ENCODE results near the gene MFSD1. TPM values are rescaled to one million over a fixed set of nuclear protein-coding genes. Genes with fewer than 3 reads are reported as not detected.

Gene MFSD1
- total and polyA plus RNA-seq, 2 donors (not counting 1 experiment from before 2014, with no cell fraction given): 16.4 to 31.8 TPM

DNA sequence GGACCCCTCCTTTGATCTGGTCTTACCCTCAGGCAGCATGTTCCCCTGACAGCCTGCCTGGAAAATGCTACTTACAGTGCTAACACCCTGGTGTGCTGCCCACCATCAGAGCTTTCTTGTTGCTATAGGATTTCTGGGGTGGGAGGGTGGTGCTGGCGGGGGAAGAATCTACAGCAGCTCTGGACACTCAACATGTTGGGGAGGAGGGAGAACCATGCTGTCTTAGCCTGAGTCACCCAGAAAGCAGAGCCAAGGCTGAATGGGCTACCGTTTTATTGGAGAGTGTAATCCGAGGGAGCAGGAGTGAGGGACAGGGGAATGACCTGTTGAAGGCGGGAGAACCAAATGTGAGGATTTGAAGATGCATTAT is 45.6 kb downstream of the MFSD1 start:
- no peak overlapping the region for H3K4me2 ChIP-seq (replicated peaks; ENCODE audit: low read depth, low read length, poor library complexity, severe bottlenecking)
- 94% methylated on average over 4 of the region's 4 CpGs for WGBS (ENCODE audit: insufficient coverage)
- TF ChIP-seq EZH2 (IDR thresholded peaks at IDR 0.05; ENCODE audit: borderline replicate concordance, insufficient read depth, low read depth, low read length, poor library complexity, severe bottlenecking): no peak
- TF ChIP-seq, protein P1, sequence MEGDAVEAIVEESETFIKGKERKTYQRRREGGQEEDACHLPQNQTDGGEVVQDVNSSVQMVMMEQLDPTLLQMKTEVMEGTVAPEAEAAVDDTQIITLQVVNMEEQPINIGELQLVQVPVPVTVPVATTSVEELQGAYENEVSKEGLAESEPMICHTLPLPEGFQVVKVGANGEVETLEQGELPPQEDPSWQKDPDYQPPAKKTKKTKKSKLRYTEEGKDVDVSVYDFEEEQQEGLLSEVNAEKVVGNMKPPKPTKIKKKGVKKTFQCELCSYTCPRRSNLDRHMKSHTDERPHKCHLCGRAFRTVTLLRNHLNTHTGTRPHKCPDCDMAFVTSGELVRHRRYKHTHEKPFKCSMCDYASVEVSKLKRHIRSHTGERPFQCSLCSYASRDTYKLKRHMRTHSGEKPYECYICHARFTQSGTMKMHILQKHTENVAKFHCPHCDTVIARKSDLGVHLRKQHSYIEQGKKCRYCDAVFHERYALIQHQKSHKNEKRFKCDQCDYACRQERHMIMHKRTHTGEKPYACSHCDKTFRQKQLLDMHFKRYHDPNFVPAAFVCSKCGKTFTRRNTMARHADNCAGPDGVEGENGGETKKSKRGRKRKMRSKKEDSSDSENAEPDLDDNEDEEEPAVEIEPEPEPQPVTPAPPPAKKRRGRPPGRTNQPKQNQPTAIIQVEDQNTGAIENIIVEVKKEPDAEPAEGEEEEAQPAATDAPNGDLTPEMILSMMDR (IDR thresholded peaks at IDR 0.05): no peak
- H4K20me1 ChIP-seq (ENCODE audit: control insufficient read depth, insufficient read depth, low read length, poor library complexity, severe bottlenecking): no peaks in the 10 kb centered on the region
- H3K27ac Mint-ChIP-seq: no peak overlapping the region
- H3K9me3 ChIP-seq (ENCODE audit: control extremely low read depth in 1 of 3, control insufficient read depth in 2 of 3, insufficient read depth in 1 of 3, low read length in 2 of 3): peaks cover 0 to under 1% (median 0%) of the 10 kb centered on the region in 3 donors
- H3K9me3 Mint-ChIP-seq (ENCODE audit: insufficient read depth): no peaks in the 10 kb centered on the region
- H3K27ac ChIP-seq (ENCODE audit: low read length in 2 of 2): no peak overlapping the region
- H3K4me1 Mint-ChIP-seq: peaks cover 2% of the 10 kb centered on the region
- no peaks in the 10 kb centered on the region for H3K4me1 ChIP-seq (ENCODE audit: control insufficient read depth in 2 of 2, insufficient read depth in 2 of 2, low read length in 2 of 2)
- H3K4me3 ChIP-seq (ENCODE audit: control extremely low read depth in 1 of 5, extremely low read depth in 1 of 5, insufficient read depth in 1 of 5, low read depth in 2 of 5, low read length in 4 of 5): no peak overlapping the region
- no peak overlapping the region for H3K4me3 Mint-ChIP-seq
- H3K79me2 ChIP-seq (ENCODE audit: control insufficient read depth, insufficient read depth, low read length): no peaks in the 10 kb centered on the region
- no peaks in the 10 kb centered on the region for H3K36me3 ChIP-seq (replicated peaks in 1 of 2; ENCODE audit: control extremely low read depth in 1 of 2, control insufficient read depth in 1 of 2, extremely low read depth in 1 of 2, insufficient read depth in 2 of 2, low read length in 1 of 2)
- ChIA-PET POLR2A (no interaction called here), CTCF (interaction anchor here (1.1 to 5.5 kb wide), 5 partner anchors 11 to 958 kb away, joined by 3 to 90 read pairs (median 5); no protein-coding TSS in a partner anchor)
- H2AFZ ChIP-seq (ENCODE audit: insufficient read depth, low read depth, low read length, poor library complexity, severe bottlenecking): no peak overlapping the region
- DNase-seq (no peak), ATAC-seq (ENCODE audit: low read depth) (no peak)
- no peaks in the 10 kb centered on the region for H3K27me3 Mint-ChIP-seq
- intact Hi-C loops (cut with micrococcal nuclease): loop anchor here (10.0 kb wide), 1 partner anchor 1637 kb away; no protein-coding TSS in a partner anchor
- no peak overlapping the region for H3K9ac ChIP-seq (ENCODE audit: low read length)
- H3K27me3 ChIP-seq (replicated peaks in 1 of 4; ENCODE audit: control extremely low read depth in 1 of 4, control insufficient read depth in 3 of 4, insufficient read depth in 4 of 4, low read length in 3 of 4): no peaks in the 10 kb centered on the region

DNA sequence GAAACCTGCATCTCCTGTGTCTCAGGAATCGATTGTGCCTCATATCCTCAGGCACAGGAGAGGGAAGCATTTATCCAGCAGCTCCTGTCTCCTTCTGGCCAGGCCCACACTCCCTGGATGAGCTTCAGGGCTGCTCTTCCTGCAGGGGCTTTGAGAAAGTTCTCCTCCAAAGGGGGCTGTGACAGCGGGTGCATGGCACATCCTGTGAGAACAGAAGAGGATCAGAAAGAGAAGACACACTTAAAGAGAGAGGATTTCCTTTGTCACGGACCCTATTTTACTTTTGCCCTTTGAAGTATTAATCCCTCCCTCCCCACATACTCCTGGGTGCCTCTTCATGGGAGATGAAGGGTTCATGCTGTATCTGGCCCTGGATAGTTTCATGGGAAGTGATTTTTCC is 46.0 kb downstream of the MFSD1 start:
- H3K36me3 ChIP-seq (replicated peaks in 1 of 2; ENCODE audit: control extremely low read depth in 1 of 2, control insufficient read depth in 1 of 2, extremely low read depth in 1 of 2, insufficient read depth in 2 of 2, low read length in 1 of 2): no peaks in the 10 kb centered on the region
- WGBS (ENCODE audit: insufficient coverage): no CpG with 5 or more reads among the region's 3 CpGs
- POLR2A ChIA-PET: no interaction called here
- Mint-ChIP-seq H3K27ac (no peak overlapping the region), H3K4me1 (peaks cover 2% of the 10 kb centered on the region), H3K4me3 (no peak overlapping the region), H3K27me3 (no peaks in the 10 kb centered on the region), H3K9me3 (ENCODE audit: insufficient read depth) (no peaks in the 10 kb centered on the region)
- DNase-seq (no peak), ATAC-seq (ENCODE audit: low read depth) (no peak)
- H3K4me3 ChIP-seq (ENCODE audit: control extremely low read depth in 1 of 5, extremely low read depth in 1 of 5, insufficient read depth in 1 of 5, low read depth in 2 of 5, low read length in 4 of 5): no peak overlapping the region
- no peak for TF ChIP-seq EZH2 (IDR thresholded peaks at IDR 0.05; ENCODE audit: borderline replicate concordance, insufficient read depth, low read depth, low read length, poor library complexity, severe bottlenecking)
- TF ChIP-seq, protein P1 (IDR thresholded peaks at IDR 0.05): no peak
- no peak overlapping the region for H3K27ac ChIP-seq (ENCODE audit: low read length in 2 of 2)
- intact Hi-C loops (cut with micrococcal nuclease): loop anchor here (10.0 kb wide), 1 partner anchor 1637 kb away; no protein-coding TSS in a partner anchor
- no peak overlapping the region for H3K9ac ChIP-seq (ENCODE audit: low read length)
- H3K9me3 ChIP-seq (ENCODE audit: control extremely low read depth in 1 of 3, control insufficient read depth in 2 of 3, insufficient read depth in 1 of 3, low read length in 2 of 3): peaks cover 0 to 1% (median 0%) of the 10 kb centered on the region in 3 donors
- no peaks in the 10 kb centered on the region for H4K20me1 ChIP-seq (ENCODE audit: control insufficient read depth, insufficient read depth, low read length, poor library complexity, severe bottlenecking)
- H3K27me3 ChIP-seq (replicated peaks in 1 of 4; ENCODE audit: control extremely low read depth in 1 of 4, control insufficient read depth in 3 of 4, insufficient read depth in 4 of 4, low read length in 3 of 4): no peaks in the 10 kb centered on the region
- no peaks in the 10 kb centered on the region for H3K79me2 ChIP-seq (ENCODE audit: control insufficient read depth, insufficient read depth, low read length)
- H3K4me2 ChIP-seq (replicated peaks; ENCODE audit: low read depth, low read length, poor library complexity, severe bottlenecking): no peak overlapping the region
- no peaks in the 10 kb centered on the region for H3K4me1 ChIP-seq (ENCODE audit: control insufficient read depth in 2 of 2, insufficient read depth in 2 of 2, low read length in 2 of 2)
- H2AFZ ChIP-seq (ENCODE audit: insufficient read depth, low read depth, low read length, poor library complexity, severe bottlenecking): no peak overlapping the region
- CTCF ChIA-PET: interaction anchor here (5.5 kb wide), 1 partner anchor 412 kb away, joined by 90 read pairs; no protein-coding TSS in a partner anchor
